HG02885 (cell line): ENCODE measurements around the gene PGK1.

Experiments
- ATAC-seq: cut with Tn5 transposase; IDR thresholded peaks from one replicate; pipeline ENCODE4 v1.9.1; 2021; ENCODE audit warnings: mild to moderate bottlenecking; ENCODE audit not compliant: unreplicated experiment, poor library complexity

Gene PGK1

GRCh38 chrX:78165425-78165824 is 61.4 kb downstream of the PGK1 start:
- no peak for ATAC-seq

- ATAC-seq = no peak
These were observed 64.0 kb downstream of the PGK1 start for GRCh38 chrX:78168065-78168464.
